Measurements from ENCODE around the gene CYB561A3.

- no peak for TF ChIP-seq CTCF (conservative IDR thresholded peaks at IDR 0.05; ENCODE audit: low read depth, low read length)
- TF ChIP-seq EZH2 (IDR thresholded peaks at IDR 0.05; ENCODE audit: borderline replicate concordance, low read depth, low read length, poor library complexity, severe bottlenecking) = no peak
Observed at GRCh38 chr11:61364012-61364675, 2.5 kb upstream of the CYB561A3 start.

All from A673 (cell line).